Esophagus squamous epithelium (tissue), 5 donors: ENCODE data around the gene SLC14A1. TPM values are rescaled to one million over a fixed set of nuclear protein-coding genes. Genes with fewer than 3 reads are reported as not detected.

Source experiments
- DNase-seq: peaks from one replicate; lab custom pipeline; 2025; lab: John Stamatoyannopoulos, UW
- H3K27ac ChIP-seq, 4 donors: fragments of 200-600 bp; sonication (generic); one replicate each; pipeline ENCODE4 v1.5.1; 2016 to 2019; ENCODE audit warnings: mild to moderate bottlenecking in 1 of 4
- H3K27me3 ChIP-seq, 4 donors: fragments of 200-600 bp; sonication (generic); 1 replicate in 3 of 4; 2 replicates in 1 of 4; pipeline versions ENCODE4 v1.5.1 to v1.6.0; 2017 to 2021; ENCODE audit warnings: antibody characterized with exemption in 1 of 4
- H3K36me3 ChIP-seq, 3 donors: fragments of 200-600 bp; sonication (generic); one replicate each; pipeline ENCODE4 v1.5.1; 2016 to 2019
- H3K4me1 ChIP-seq, 3 donors: fragments of 200-600 bp; sonication (generic); one replicate each; pipeline ENCODE4 v1.5.1; 2017 to 2019
- H3K4me3 ChIP-seq, 4 donors: fragments of 200-600 bp; sonication (generic); 1 replicate in 3 of 4; 2 replicates in 1 of 4; pipeline ENCODE4 v1.5.1; 2016 to 2019; ENCODE audit warnings: mild to moderate bottlenecking in 2 of 4, moderate library complexity in 1 of 4
- H3K9me3 ChIP-seq, 3 donors: fragments of 200-600 bp; sonication (generic); one replicate each; pipeline ENCODE4 v1.5.1; 2016 to 2019
- POLR2A ChIP-seq, 4 donors: fragments of 450-650 bp; IDR thresholded peaks; one replicate each; pipeline ENCODE4 v1.6.1; 2017; ENCODE audit warnings: antibody characterized with exemption in 4 of 4, mild to moderate bottlenecking in 4 of 4, moderate library complexity in 3 of 4
- WGBS, 2 donors: methylation state at CpG; one replicate each; pipeline ENCODE4 v1.1.5; 2018; 5-methylcytosine and 5-hydroxymethylcytosine counted together
- intact Hi-C: fragments of 100-400 bp; cut with DNase I; formaldehyde crosslinking; loops from one replicate; pipeline ENCODE4 v1.15.0; 2022
- total RNA-seq, 4 donors: library from RNA; depleted of rRNA; stranded (reverse); fragments of >200 nt; gene quantifications; one replicate each; pipeline ENCODE4 v1.1.0, GENCODE V29; 2016
- TF ChIP-seq, protein P1 (sequence below), 6 experiments: fragments of 450-650 bp in 4 of 6; fragments of 200-600 bp in 2 of 6; sonication (generic) in 2 of 6; IDR thresholded peaks; one replicate each; pipeline ENCODE4 v1.5.1; 2016 to 2019; ENCODE audit warnings: antibody characterized with exemption in 6 of 6, mild to moderate bottlenecking in 4 of 6, moderate library complexity in 4 of 6
- donor health status: DM: yes; HTN: yes; CAD: no.

The SLC14A1 gene
- total RNA-seq, 4 donors from 2014 or later = 0.53 to 1.1 (median 0.53) TPM; not detected in 1

DNA sequence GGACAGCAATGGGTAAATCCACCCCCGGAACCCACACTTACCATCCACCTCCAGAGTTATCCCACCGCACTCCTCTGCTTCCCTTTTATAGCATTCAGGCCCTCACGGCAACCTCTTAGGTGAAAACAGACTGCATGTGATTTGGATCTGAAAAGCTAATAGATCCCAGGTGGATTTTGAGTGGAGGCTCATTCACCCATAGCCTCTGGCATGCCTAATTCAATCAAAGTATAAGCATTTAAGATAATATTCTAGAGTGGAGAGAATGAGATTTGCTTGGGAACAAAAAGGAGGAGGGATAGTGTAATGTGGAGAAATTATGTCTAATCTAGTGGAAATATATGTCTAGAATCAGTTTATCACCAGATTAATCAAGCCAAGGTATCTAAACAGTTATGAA, 17.1 kb downstream of the SLC14A1 start:
- H3K4me1 ChIP-seq = peaks cover 0 to 7% (median 0%) of the 10 kb centered on the region in 3 donors
- no peaks in the 10 kb centered on the region for H3K9me3 ChIP-seq
- no peak overlapping the region for H3K27ac ChIP-seq
- intact Hi-C loops = no loop called here
- TF ChIP-seq, protein P1, sequence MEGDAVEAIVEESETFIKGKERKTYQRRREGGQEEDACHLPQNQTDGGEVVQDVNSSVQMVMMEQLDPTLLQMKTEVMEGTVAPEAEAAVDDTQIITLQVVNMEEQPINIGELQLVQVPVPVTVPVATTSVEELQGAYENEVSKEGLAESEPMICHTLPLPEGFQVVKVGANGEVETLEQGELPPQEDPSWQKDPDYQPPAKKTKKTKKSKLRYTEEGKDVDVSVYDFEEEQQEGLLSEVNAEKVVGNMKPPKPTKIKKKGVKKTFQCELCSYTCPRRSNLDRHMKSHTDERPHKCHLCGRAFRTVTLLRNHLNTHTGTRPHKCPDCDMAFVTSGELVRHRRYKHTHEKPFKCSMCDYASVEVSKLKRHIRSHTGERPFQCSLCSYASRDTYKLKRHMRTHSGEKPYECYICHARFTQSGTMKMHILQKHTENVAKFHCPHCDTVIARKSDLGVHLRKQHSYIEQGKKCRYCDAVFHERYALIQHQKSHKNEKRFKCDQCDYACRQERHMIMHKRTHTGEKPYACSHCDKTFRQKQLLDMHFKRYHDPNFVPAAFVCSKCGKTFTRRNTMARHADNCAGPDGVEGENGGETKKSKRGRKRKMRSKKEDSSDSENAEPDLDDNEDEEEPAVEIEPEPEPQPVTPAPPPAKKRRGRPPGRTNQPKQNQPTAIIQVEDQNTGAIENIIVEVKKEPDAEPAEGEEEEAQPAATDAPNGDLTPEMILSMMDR (IDR thresholded peaks at IDR 0.05) = no peak
- no peak for TF ChIP-seq POLR2A (IDR thresholded peaks at IDR 0.05)
- 79 to 92% methylated on average over 3 of the region's 3 CpGs for WGBS, 2 donors
- no peak overlapping the region for H3K4me3 ChIP-seq
- peaks cover 0 to 97% (median 0%) of the 10 kb centered on the region in 4 donors for H3K27me3 ChIP-seq
- H3K36me3 ChIP-seq = no peaks in the 10 kb centered on the region
- DNase-seq = no peak

DNA sequence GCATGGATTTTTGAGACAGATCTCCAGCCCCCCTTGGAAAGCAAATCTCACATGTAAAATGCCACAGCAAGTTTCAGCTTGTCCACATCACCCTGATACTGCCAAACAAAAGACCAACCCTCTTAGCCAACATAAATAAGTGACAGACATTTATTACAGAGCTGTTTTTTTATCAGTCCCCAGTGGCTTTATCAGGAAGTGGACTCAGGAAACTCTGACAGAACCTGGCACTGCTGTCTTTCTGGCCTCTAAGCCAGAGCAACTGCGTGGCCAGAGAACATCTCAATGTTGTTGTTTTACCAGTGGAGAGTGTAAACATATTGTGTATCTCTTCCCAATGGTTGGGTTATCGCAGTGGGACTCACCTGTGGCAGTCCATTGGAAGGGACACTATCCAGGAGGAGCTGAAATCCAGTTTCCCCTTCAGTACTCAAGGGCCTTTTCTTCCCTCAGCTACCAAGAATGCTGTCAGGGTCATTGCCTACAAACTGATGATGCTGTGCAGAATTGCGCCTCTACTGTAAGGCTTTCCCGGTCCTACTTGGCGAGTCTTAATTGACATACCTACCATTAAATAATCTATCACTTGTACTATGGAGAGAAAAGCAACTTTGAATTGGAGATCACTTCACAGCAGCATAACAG, 22.0 kb downstream of the SLC14A1 start:
- Histone ChIP-seq H3K4me1 (peaks cover 0 to 7% (median 0%) of the 10 kb centered on the region in 3 donors), H3K27me3 (peaks cover 0 to 88% (median 4%) of the 10 kb centered on the region in 4 donors), H3K4me3 (no peak overlapping the region), H3K9me3 (no peaks in the 10 kb centered on the region), H3K27ac (no peak overlapping the region), H3K36me3 (no peaks in the 10 kb centered on the region)
- WGBS, 2 donors = 73 to 76% methylated on average over 4 to 5 of the region's 5 CpGs
- intact Hi-C loops = no loop called here
- no peak for DNase-seq
- TF ChIP-seq, protein P1 (IDR thresholded peaks at IDR 0.05) = no peak
- TF ChIP-seq POLR2A (IDR thresholded peaks at IDR 0.05) = no peak

DNA sequence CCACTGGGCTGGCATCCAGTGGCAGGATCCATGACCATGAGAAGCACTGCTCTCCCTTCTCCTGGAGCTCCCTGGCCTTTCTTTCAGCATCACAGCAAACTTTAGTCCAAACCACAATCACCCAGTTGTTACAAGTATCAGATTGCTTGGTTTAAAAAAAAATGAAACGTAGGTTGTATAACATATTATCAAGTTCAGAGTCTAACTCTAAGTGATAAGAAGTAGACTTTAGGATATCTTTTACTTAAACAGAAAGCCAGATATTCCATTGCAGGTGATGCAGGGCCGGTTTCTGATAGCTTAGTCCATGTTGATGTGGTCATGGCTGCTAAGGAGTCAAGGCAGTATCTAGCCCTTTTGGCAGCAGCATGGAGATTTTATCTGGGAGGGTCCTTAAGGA, 24.5 kb downstream of the SLC14A1 start:
- Histone ChIP-seq H3K9me3 (no peaks in the 10 kb centered on the region), H3K4me3 (no peak overlapping the region), H3K36me3 (no peaks in the 10 kb centered on the region), H3K27me3 (peaks cover 0 to 88% (median 4%) of the 10 kb centered on the region in 4 donors), H3K4me1 (peaks cover 0 to 7% (median 0%) of the 10 kb centered on the region in 3 donors), H3K27ac (no peak overlapping the region)
- 38 to 50% methylated on average over 2 of the region's 2 CpGs for WGBS, 2 donors
- no peak for DNase-seq
- TF ChIP-seq, protein P1 (IDR thresholded peaks at IDR 0.05) = no peak
- TF ChIP-seq POLR2A (IDR thresholded peaks at IDR 0.05) = no peak
- intact Hi-C loops = no loop called here

DNA sequence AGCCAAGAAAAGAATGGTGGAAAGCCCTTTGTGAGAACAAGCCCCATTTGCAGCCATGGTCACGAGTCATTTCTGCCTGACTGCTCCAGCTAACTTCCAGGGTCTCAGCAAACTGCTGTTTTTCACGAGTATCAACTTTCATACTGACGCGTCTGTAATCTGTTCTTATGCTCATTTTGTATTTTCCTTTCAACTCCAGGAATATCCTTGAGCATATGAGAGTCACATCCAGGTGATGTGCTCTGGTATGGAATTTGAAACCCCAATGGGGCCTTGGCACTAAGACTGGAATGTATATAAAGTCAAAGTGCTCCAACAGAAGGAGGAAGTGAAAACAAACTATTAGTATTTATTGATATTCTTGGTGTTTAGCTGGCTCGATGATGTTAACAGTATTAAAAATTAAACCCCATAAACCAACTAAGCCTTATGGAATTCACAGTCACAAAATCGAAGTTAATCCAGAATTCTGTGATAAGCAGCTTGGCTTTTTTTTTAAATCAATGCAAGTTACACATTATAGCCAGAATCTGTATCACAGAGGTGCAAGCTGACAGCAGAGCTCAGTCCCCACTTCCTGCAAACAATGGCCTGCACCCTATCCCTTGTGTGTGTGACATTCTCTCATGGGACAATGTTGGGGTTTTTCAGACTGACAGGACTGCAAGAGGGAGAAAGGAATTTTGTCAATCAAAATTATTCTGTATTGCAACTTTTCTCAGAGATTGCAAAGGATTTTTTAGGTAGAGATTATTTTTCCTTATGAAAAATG, 26.1 kb downstream of the SLC14A1 start:
- Histone ChIP-seq H3K4me3 (no peak overlapping the region), H3K27ac (no peak overlapping the region), H3K27me3 (peaks cover 0 to 91% (median 4%) of the 10 kb centered on the region in 4 donors), H3K9me3 (no peaks in the 10 kb centered on the region), H3K36me3 (no peaks in the 10 kb centered on the region), H3K4me1 (peaks cover 0 to 7% (median 0%) of the 10 kb centered on the region in 3 donors)
- intact Hi-C loops = no loop called here
- TF ChIP-seq, protein P1 (IDR thresholded peaks at IDR 0.05) = no peak
- TF ChIP-seq POLR2A (IDR thresholded peaks at IDR 0.05) = no peak
- DNase-seq = no peak
- WGBS, 2 donors = 69 to 70% methylated on average over 6 of the region's 6 CpGs

DNA sequence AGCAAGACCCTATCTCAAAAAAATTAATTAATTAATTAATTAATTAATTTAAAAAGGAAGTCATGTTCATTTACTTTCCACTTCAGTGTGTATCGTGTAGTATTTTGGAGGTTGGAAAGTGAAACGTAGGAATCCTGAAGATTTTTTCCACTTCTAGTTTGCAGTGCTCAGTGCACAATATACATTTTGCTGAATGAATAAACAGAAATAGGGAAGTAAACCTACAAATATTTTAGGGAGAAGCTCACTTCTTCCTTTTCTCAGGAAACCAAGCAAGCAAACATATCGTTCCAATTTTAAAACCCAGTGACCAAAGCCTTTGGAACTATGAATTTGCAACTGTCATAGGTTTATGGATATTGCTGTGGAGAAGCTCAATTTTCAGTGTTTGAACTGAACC, 27.8 kb downstream of the SLC14A1 start:
- intact Hi-C loops = no loop called here
- peaks cover 0 to 13% (median 0%) of the 10 kb centered on the region in 3 donors for H3K4me1 ChIP-seq
- H3K36me3 ChIP-seq = no peaks in the 10 kb centered on the region
- peaks cover 0 to 96% (median 4%) of the 10 kb centered on the region in 4 donors for H3K27me3 ChIP-seq
- H3K9me3 ChIP-seq = no peaks in the 10 kb centered on the region
- no peak for TF ChIP-seq POLR2A (IDR thresholded peaks at IDR 0.05)
- WGBS, 2 donors = 81 to 82% methylated on average over 3 of the region's 3 CpGs
- no peak overlapping the region for H3K27ac ChIP-seq
- H3K4me3 ChIP-seq = no peak overlapping the region
- no peak for DNase-seq
